ENCODE measurements around the gene IRAK3.

DNA sequence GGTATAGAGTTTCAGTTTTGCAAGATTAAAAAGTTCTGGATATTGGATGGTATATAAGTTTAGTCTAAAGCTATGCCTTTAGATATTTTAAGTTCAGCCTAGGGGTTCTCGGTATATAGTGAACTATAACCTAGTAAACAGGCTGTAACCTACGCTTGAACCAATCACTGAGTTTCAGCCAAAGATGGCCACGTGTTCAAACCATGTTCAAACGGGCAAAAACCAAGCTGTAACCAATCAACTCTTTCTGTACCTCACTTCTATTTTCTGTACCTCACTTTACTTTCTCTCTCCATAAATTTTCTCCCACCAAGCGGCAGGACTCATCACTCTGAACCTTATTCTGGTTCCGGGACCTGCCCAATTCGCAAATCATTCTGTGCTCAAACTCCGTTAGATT is 20.6 kb upstream of the IRAK3 start:
- TF ChIP-seq, protein P1, sequence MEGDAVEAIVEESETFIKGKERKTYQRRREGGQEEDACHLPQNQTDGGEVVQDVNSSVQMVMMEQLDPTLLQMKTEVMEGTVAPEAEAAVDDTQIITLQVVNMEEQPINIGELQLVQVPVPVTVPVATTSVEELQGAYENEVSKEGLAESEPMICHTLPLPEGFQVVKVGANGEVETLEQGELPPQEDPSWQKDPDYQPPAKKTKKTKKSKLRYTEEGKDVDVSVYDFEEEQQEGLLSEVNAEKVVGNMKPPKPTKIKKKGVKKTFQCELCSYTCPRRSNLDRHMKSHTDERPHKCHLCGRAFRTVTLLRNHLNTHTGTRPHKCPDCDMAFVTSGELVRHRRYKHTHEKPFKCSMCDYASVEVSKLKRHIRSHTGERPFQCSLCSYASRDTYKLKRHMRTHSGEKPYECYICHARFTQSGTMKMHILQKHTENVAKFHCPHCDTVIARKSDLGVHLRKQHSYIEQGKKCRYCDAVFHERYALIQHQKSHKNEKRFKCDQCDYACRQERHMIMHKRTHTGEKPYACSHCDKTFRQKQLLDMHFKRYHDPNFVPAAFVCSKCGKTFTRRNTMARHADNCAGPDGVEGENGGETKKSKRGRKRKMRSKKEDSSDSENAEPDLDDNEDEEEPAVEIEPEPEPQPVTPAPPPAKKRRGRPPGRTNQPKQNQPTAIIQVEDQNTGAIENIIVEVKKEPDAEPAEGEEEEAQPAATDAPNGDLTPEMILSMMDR (IDR thresholded peaks at IDR 0.05; ENCODE audit: poor library complexity): no peak
- TF ChIP-seq EZH2phosphoT487 (IDR thresholded peaks at IDR 0.05; ENCODE audit: low read depth, severe bottlenecking, unreplicated experiment) (no peak), EZH2 (IDR thresholded peaks at IDR 0.05; ENCODE audit: borderline replicate concordance) (no peak)
